ENCODE measurements around the gene KLLN.
"Not testable (repeated sequence)": the region's sequence is repeated elsewhere in the genome, so short reads cannot be mapped to it uniquely, and the experiment has no call there.

DNA sequence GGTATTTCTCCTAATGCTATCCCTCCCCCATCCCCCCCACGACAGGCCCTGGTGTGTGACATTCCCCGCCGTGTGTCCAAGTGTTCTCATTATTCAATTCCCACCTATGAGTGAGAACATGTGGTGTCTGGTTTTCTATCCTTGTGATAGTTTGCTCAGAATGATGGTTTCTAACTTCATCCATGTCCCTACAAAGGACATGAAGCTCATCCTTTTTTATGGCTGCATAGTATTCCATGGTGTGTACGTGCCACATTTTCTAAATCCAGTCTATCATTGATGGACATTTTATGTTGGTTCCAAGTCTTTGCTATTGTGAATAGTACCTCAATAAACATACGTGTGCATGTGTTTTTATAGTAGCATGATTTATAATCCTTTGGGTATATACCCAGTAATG lies 8.1 kb downstream of the KLLN start:
- TF ChIP-seq, protein P1, sequence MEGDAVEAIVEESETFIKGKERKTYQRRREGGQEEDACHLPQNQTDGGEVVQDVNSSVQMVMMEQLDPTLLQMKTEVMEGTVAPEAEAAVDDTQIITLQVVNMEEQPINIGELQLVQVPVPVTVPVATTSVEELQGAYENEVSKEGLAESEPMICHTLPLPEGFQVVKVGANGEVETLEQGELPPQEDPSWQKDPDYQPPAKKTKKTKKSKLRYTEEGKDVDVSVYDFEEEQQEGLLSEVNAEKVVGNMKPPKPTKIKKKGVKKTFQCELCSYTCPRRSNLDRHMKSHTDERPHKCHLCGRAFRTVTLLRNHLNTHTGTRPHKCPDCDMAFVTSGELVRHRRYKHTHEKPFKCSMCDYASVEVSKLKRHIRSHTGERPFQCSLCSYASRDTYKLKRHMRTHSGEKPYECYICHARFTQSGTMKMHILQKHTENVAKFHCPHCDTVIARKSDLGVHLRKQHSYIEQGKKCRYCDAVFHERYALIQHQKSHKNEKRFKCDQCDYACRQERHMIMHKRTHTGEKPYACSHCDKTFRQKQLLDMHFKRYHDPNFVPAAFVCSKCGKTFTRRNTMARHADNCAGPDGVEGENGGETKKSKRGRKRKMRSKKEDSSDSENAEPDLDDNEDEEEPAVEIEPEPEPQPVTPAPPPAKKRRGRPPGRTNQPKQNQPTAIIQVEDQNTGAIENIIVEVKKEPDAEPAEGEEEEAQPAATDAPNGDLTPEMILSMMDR (IDR thresholded peaks at IDR 0.05), result not testable (repeated sequence)
- not testable (repeated sequence) for TF ChIP-seq POLR2AphosphoS5, POLR2A (IDR thresholded peaks at IDR 0.05)

Data from breast epithelium (tissue), 3 donors.